HG03280 (cell line): Measurements from ENCODE around the gene GNLY.
"Not testable (repeated sequence)": the region's sequence is repeated elsewhere in the genome, so short reads cannot be mapped to it uniquely, and the experiment has no call there.

ENCODE experiments used
- ATAC-seq: cut with Tn5 transposase; IDR thresholded peaks from one replicate; pipeline ENCODE4 v1.9.1; 2021; ENCODE audit warnings: mild to moderate bottlenecking, moderate library complexity; ENCODE audit not compliant: unreplicated experiment

The GNLY gene

DNA sequence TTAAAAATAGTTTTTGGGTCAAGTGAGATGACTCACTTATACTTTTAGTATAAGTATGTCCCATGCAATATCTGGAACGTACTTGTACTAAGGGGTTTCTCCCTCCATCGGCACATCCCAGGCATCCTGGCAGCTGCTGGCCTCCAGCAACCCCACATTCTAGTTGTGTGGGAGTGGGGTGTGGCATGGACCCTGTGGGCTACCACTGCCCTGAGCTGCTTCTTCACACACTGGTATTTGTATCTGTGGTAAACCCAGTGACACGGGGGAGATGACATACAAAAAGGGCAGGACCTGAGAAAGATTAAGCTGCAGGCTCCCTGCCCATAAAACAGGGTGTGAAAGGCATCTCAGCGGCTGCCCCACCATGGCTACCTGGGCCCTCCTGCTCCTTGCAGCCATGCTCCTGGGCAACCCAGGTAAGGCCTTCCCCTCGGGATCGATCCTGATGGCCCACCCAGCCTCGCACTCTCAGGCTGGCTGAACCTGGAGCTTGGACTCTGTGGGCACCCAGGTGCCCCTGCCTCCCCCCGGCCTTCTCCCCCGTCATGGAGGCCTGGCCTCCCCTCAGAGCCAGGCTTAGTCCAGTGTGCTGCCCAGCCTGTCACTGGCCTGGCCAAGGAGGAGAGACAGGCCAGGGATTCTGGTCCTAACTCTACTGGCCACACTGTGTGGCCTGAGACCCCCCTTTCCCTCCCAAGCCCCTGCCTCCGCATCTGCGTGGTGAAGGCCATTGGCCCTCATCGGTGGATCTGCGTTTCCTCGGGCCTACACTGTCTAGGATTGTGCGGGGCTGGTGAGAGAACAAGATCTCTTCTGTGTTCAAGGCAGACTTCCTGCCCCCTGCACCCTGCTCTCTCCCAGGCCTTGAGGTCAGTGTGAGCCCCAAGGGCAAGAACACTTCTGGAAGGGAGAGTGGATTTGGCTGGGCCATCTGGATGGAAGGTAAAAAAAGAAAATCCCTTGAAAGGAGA lies at the start of gene GNLY:
Gene GNLY, plus strand, starts transcription at position 307 of the 974 bp plus-strand sequence. Its CDS starts 61 bp downstream, at position 368.
- ATAC-seq, result no peak

DNA sequence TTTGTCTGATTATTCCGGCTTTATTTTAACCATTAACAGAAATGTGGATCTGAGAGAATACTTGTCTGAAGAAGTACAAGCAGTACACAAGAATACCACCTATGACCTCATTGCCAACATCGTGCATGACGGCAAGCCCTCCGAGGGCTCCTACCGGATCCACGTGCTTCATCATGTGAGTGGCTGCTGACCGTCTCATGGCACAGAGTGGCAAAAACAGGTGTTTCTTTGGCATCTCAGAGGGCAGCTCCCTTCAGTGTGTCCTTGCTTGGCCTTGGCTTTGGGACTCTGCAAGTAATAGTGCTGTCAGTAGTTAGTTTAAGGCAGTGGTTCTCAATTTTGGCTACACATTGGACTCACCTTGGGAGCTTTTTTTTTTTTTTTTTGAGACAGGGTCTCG lies 49.2 kb upstream of the GNLY start:
- ATAC-seq, result no peak

DNA sequence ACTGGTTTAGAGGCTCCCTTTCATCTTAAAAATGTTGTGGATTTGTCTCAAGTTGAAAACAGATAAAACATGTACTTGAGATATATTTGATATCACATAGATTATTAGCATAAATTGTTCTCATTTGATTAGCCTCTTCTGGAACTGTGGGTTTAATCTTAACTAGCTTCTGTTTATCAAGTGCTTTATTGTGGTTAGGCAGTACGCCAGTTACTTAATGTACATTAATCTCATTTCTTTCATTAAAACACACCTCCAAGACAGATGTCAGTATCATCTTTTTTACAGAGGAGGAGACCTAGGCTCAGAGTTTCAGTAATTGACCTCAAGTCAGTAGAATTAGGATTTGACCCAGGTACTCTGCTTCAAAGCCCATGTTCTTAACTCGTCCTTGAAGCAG lies 48.0 kb upstream of the GNLY start:
- no peak for ATAC-seq

DNA sequence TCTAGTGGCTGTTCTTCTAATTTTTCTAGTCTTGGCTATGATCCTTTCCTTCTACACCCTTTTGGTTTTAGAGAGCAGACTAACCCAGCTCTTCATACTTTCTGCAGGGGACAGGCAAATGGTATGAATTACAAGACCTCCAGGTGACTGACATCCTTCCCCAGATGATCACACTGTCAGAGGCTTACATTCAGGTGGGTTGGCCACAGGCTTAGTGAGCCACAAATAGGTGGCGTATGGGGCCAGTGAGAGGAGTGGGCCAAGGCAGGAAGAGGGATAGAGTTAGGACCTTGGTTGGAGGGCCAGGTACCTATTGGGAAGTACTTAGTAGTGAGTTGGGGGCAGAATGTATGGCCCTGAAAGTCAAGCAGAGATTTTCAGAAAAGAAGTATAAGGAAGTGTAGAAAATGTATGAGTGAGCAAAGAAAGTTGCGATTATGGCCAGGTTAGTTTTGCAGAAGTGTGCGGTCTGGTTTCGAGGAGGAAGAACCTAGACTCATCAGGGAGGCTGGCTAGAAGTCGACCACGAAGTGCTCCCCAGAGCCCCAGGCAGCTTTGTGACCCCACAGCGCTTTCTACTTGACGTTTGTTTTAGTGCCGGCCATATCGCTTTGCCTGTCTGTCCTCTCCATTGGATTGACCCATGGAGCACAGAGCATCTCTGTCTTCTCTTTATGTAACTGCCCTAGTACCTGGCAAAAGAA lies 46.2 kb upstream of the GNLY start:
- ATAC-seq, result no peak

DNA sequence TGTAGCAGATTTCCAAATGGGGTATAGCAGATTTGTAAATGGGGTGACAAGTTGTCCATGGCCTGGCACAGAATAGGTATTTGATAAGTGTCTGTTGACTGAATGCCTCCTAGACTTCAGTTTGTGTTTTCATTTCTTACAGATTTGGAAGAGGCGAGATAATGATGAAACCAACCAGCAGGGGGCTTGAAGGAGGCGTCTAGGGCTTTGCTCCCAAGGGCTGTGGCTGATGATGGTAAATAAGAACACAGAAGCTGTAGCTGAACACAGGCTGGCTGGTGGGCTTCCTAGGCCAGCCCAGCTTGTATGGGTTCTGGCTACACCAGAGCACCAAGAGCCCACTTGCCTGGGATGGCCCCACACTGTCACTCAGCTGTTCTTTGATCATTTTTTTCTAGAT lies 45.5 kb upstream of the GNLY start:
- ATAC-seq, result no peak

DNA sequence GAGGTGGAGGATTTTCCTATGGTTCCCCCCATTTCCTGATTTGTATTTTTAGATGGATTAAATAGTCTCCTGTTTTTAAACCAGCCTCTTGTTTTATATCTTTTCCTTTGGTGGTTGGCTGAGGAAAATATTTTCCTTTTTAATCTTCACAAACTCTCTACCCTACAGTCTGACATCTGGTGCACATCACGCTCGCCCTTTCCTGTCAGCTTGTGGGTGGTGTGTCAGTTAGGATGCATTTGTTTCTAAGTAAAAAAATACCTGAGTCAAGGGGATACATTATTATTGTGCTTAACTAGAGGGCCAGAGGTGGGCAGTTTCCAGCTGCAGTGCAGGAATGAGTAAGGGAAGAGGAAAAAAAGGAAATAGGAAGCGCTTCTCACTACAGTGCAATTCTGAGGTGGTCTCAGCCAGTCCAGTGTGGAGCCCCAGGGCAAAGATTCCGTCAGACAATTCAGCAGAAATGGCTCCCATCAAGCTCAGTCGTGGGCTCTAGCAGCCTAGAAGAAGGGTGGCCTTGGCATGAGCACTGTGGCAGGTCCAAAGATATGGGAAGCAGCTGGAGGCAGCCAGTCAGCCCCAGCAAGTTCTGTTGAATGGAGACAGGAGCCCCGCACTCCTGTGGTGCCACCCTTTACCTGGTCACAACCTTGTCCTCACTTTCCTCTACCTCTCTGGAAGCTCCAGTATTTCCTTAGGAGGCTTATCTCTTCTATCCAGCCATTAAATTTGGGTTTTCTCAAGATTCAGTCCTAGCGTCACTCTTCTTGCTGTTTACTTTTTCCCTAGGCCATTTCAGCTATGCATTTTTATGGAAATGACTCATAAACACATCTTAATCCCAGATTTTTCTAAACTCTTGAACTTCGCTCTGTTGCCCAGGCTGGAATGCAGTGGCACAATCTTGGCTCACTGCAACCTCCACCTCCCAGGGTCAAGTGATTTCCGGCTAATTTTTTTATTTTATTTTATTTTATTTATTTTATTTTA lies 44.7 kb upstream of the GNLY start:
- no peak for ATAC-seq

DNA sequence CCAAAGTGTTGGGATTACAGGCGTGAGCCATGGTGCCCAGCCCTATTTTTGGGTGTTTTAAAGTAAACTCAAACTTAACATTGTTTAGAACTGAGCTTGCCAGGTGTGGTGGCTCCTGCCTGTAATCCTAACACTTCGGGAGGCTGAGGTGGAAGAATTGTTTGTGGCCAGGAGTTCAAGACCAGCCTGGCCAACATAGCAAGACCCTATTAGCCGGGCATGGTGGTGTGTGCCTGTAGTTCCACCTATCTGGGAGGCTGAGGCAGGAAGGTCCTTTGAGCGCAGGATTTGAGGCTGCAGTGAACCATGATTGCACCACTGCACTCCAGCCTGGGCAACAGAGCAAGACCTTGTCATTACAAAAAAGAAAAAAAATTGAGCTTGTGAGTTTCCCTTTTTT lies 43.7 kb upstream of the GNLY start:
- ATAC-seq, result no peak

DNA sequence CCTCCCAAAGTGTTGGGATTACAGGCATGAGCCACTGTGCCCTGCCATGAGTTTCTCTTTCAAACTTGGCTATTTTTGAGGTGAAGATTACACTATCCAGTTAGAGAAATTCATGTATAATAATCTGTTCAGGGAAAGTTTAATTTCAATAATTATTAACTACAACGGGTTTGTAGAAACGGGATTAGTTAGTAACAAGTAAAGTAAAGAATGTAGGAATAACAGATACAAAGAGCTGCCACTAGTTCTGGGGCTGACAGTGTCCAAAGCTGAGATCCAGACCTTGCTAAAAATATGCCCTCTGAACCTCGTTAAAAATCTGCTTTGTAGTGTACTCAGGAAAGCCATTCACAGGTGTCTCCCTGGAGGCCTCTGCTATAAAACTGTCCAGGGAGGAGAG lies 43.1 kb upstream of the GNLY start:
- no peak for ATAC-seq

DNA sequence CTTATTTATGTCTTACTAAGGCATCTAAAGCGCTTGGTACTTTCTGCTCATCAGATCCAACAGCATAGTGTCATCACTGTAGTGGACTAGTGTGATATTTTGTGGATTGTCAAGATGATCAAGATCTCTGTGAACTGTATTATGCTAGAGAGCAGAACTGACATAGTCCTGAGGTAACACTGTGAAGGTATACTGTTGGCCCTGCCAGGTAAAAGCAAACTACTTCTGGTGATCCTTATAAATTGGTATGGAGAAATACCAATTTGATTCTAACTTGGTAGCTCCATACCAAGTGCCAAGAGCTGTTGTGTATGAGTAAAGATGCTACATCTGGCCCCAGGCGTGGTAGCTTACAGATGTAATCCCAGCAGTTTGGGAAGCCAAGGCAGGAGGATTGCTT lies 42.1 kb upstream of the GNLY start:
- ATAC-seq, result no peak

DNA sequence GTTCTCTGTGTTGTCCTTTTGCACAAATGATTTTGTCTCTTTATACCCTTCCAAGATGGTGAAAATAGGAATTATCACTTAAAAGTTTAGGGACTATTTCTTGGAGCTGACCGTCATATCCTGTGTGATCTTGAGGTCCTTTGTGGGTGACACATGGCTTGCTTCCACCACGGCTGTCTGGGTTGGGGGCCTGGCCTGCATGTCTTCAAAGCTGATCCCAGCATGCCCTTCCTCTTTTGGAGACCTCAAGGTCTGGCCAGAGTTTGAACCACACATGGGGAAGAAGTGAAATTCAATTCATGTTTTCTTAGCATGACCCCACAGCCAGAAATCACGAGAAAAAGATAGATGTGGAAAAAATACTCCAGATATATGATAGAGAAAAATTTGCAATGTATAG lies 40.2 kb upstream of the GNLY start:
- no peak for ATAC-seq

DNA sequence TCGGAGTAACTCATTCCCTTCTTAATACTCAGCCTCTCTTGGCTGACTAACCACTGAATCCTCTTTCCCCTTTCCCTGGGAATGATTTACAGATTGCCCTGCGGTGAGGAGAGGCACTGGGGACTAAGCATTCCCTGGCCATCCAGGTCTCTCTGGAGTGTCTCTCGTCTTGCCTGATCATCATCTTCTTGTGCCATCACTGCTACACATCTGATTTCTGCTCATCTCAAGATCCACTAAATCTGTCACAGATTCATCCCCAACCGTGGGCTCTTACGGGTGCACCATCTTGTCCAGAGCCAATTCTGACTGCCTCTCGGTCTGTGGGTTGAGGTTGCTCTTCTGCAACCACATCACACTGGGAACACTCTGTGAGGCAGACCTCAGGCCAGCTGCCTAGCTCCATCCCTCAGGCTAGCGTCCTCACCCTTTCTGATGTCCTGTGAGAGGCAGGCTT lies 38.2 kb upstream of the GNLY start:
- no peak for ATAC-seq

DNA sequence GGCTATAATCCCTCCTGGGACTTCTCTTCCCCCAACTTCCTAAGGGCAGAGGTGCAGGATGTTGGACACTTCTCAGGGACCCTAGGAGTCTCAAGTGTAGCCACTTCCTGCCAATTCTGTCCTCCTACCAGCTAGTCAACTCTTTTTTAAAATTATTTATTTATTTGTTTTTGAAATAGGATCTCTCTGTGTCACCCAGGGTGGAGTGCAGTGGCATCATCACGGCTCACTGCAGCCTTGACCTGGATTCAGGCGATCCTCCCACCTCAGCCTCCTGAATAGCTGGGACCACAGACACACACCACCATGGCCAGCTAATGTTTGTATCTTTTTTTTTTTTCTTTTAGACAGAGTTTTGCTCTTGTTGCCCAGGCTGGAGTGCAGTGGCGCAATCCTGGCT lies 37.7 kb upstream of the GNLY start:
- ATAC-seq, result no peak

DNA sequence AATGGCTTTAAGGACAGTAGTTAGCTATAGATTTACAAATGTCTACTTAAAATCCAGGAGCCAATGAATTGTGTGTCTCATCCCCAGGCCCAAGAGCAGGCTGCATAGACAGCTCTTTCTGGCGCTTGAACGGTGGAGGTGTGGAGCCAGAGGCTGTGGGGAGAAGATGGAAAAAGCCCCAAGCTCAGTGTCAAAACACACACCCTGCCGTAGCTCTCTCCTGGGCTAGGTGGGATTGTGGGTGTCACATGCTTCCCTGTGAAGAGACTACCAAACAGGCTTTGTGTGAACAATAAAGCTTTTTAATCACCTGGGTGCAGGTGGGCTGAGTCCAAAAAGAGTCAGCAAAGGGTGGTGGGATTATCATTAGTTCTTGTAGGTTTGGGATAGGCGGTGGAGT lies 36.8 kb upstream of the GNLY start:
- not testable (repeated sequence) for ATAC-seq

DNA sequence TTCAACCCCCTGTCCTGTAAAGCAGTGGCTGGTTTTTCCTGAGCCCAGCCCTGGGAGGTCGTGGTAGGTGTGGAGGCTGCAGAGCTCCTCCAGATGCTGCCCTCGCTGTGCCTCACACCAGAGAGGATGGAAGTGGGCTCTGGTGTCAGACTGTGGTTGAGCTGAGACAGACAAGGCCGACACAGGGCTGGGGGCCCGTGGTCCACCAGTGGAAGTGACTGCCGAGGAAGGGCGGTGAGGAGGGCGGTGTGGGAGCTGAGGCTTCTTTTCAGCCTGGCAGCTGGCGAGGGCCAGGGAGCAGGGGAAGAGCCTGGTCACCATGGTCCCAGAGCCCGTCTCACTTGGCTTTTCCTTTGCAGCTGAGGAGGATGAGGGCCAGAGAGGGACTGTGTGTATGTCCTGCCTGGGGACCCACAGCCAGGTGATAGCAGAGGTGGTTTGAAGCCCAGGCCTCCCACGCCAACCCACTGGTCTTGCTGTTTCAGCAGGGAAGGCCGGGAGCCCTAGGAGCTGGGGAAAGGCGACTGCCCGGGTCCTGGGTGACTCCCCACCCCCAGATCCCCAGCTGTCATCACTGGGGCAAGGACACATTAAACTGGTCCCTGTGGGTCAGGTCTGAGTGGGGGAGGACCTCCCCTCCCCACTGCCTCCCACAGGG lies 34.7 kb upstream of the GNLY start:
- no peak for ATAC-seq

DNA sequence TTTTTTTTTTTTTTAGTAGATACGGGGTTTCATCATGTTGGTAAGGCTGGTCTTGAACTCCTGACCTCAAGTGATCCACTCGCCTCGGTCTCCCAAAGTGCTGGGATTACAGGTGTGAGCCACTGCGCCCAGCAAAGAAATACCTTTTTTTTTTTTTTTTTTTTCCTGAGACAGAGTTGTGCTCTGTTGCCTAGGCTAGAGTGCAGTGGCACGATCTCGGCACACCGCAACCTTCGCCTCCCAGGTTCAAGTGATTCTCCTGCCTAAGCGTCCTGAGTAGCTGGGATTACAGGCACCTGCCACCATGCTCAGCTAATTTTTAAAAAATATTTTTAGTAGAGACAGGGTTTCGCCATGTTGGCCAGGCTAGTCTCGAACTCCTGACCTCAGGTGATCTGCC lies 33.9 kb upstream of the GNLY start:
- ATAC-seq, result not testable (repeated sequence)

DNA sequence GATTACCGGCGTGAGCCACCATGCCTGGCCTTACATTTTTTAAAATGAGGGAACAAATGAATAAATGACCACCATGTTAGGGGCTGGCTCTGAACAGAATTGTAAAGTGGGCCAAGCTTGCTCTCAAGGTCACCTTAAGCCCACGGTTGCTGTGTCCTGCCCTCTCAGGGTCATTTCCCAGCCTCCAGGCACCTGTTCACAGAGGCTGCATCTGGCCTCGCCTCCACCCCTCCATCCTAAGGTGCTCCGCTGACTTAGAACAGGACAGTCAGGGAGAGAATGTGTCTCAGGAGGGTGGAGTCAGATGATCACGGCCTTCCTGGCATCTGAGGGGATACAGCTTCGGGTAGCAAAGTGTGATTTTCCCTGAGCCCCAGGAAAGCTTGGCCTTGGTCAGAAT lies 33.4 kb upstream of the GNLY start:
- no peak for ATAC-seq

DNA sequence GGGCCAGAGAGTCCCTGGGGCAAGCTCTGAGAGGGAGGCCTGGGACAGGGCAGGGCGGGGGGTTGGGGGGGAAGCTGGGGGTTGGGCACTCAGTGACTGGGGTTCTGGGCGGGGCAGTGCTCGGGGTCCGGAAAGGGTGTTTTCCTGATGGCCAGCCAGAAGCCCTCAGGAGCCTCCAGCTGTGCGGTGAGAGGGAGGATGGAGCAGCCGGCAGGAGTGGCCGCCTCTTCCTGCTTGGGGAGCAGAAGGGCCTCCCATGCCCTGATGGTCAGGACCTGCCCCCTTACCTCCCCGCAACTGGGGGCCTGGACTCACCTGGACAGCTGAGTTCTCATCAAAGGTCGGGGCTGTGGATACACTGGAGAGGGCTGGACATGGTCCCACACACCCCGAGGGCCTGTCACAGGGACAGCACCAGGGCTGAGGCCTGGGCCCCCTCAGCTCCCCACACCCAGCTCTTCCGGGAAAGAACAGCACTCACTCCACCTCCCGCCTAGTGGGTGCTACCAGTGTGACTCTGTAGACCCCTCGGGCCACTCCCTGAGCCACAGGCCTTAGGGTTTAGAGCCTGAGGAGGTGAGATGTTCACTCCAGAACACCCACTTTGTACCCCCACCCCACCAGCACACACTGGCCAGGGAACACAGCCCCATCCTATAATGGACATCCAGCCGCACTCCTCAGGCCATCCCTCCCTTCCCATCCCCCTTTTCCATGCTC lies 32.9 kb upstream of the GNLY start:
- no peak for ATAC-seq

DNA sequence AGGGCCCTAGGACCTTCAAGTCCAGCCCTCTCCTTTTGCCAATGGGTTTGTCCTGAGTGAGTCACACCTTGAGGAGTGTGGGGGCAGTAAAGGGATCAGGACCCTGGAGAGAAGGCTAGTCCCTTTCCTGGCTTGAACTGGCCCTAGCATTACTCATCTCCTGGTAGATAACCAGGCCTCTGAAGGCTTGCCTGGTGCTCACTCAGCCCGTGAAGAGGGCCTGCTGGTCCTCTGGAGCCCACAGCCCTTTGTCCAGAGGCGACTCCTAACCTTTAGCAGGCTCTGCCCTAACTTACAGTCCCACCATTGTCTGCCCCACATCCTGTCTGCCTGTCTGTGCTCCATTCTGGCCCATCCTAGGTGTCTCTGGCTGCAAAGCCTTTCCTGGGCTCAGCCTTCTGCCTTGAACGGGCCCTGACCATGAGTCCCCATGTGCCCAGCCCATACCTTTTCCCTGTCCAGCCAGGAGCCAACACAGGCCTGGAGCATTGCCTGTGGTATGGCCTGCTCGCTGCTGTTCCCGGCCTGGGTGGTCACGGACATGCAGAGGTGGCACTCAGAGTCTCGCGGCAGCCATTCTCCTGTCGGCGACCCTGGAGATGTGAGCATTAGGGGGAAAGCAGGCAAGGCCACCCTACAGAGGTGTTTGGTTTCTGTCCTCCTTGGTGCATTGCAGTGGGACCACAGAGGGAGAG lies 31.1 kb upstream of the GNLY start:
- no peak for ATAC-seq
